ENCODE data around the gene SNX24.

GRCh38 chr5:122907276-122907675 is 61.9 kb downstream of the SNX24 start:
- TF ChIP-seq RARB (CRISPR knock-in tag; IDR thresholded peaks at IDR 0.05) (no peak), PATZ1 (CRISPR knock-in tag; IDR thresholded peaks at IDR 0.05; ENCODE audit: borderline replicate concordance) (peak; percentile 43)
